MM.1S (cell line): ENCODE data around the gene PCAT6.

Experiments used
- EZH2 ChIP-seq: fragments of 300-600 bp; sonication (generic); optimal IDR thresholded peaks from 2 replicates; pipeline ENCODE3; 2017; ENCODE audit warnings: low read depth, mild to moderate bottlenecking, antibody characterized with exemption, low read length, mixed read lengths
- TF ChIP-seq, protein P1 (sequence below): fragments of 300-600 bp; sonication (generic); IDR thresholded peaks from 2 replicates; pipeline ENCODE4 v1.5.1; 2016; ENCODE audit warnings: antibody characterized with exemption, low read length, mixed read lengths

DNA sequence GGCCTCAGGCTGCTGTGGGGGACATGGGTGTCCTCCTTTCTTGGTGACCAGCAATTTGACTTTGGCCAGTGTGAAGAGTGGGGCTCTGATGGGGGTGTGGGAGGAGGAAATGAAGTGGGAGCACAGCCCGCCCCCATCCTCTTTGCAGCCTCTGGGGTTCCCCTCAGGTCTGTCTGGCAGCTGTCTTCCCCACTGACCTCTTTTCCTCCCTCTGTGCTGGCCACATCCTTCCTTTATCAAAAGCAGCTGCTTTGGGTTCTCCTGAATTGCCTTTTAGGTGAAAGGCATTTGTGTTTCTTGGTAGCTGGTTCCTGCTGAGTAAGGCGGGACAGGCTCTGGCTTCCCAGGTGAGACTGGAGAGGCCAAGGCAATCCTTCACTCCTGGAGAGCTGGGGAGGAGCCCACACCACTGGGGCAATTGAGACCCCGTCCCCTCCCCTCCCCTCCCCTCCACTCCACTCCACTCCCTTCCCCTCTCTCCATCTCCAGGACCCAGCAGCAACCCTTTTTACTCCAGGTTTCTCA, 24.9 kb downstream of the PCAT6 start:
- TF ChIP-seq, protein P1, sequence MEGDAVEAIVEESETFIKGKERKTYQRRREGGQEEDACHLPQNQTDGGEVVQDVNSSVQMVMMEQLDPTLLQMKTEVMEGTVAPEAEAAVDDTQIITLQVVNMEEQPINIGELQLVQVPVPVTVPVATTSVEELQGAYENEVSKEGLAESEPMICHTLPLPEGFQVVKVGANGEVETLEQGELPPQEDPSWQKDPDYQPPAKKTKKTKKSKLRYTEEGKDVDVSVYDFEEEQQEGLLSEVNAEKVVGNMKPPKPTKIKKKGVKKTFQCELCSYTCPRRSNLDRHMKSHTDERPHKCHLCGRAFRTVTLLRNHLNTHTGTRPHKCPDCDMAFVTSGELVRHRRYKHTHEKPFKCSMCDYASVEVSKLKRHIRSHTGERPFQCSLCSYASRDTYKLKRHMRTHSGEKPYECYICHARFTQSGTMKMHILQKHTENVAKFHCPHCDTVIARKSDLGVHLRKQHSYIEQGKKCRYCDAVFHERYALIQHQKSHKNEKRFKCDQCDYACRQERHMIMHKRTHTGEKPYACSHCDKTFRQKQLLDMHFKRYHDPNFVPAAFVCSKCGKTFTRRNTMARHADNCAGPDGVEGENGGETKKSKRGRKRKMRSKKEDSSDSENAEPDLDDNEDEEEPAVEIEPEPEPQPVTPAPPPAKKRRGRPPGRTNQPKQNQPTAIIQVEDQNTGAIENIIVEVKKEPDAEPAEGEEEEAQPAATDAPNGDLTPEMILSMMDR = no peak
- no peak for TF ChIP-seq EZH2
